ENCODE results near the gene HOGA1.
"Not testable (repeated sequence)": the region's sequence is repeated elsewhere in the genome, so short reads cannot be mapped to it uniquely, and the experiment has no call there.

Gene HOGA1

DNA sequence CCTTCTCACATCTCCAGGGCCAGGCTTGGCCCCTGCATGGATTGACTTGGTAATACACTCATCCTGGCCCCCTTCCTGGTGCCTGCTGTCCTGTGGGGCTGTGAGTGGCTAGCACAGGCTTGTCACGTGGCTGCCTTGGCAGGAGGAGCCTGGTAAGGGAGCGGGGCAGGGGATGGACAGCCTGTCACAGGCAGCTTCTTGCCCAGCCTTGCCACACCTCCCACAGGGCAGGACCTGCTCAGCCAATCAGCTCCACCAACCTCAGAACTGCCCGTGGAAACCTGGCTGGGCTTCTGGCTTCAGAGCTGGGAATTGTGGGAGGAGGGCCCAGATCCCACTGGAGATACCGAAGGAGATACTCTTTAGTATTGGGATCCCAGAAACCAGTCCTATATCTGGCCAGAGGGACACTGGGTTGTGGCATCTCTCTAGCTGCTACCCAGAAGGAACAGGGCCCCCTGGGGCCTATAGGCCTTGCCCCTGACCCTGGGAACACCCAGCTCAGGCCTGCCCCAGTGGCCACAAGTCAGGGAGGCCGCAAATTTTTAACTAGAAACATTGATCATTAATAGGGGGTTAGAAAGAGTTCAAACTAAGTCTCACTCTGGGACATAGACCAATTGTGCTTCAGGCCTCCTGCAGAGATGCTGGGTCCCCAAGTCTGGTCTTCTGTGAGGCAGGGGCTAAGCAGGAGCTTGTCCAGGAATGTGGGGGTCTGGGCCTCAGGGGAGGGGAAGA lies at the start of gene HOGA1:
HOGA1 (plus strand) TSS at position 330 of the 738 bp plus-strand sequence; CDS start at position 645, 315 bp downstream.
- no peak for FAIRE-seq

DNA sequence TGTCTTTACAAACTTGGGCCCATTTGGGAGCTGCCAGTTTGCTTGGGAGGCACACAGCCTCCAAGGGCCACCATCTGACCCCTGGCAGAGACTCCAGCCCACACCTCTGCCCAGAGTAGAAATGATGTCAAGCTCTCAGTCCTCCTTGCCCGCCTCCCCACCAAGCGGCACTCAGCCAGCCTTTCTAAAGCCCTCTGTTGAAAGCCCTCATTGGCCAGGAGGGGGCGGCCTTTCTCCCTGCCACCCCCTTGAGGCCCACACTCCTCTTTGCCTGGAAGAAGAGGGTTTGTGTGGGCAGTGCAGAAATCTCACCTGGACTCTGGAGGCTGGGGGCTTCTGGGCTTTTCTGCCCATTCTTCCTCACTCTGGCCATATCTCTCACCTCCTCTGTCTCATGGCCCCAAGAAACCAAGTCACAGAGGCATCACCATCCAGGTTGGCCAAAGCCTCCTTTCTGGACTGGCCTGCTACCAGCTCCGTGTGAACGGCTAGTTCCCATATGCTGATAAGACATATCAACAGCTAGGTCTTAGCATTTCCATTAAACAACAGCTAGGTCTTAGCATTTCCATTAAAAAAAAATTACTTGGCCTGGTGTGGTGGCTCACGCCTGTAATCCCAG lies 49.3 kb upstream of the HOGA1 start:
- FAIRE-seq = no peak

DNA sequence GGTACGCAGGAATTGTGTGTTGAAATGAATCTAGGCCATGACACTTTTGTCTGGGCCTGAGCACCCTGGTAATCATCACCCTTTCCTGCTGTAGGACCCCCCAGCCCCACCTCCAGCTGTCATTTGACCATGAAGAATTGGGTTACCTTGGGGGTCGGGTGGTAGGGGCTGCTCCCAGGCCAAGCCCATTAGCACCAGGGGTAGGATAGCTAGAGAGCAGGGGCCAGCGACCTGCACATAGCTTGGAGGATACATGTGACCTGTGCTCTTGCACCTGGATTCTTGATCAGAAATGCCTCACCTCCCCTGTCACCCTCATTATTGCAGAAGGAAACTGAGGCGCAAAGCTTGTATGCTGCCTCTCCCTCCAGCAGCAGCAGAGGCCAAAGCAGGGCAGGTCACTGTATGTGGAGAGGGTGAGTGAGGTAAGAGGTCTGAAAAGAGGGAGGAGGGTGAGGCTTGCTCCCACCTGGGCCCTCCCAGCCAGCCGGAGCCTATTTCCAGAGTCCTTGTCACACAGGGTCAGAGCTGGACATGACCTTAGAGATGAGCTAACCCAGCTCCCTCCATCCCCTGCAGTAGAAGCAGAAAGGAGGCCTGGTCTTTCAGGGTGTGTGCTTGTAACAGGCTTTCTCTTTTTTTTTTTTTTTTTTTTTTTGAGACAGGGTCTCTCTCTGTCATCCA lies 46.9 kb upstream of the HOGA1 start:
- FAIRE-seq = no peak

DNA sequence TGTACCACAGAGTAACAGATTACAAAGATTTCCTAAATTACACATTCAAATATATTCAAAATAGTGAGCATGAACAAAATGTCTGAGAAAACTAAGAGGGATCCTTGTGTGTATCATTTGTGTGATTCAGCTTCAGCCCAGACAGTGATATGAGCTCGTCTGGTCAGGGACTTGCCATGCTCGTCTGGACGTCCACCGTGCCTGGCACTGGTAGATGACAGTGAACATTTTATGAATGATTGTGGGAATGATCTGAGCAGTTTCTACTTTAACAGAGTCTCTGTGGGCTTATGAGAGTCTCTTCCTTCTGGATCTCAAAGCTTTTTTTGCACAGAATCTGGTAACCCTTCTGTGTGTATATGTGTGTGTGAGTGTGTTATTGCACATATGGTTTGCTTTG lies 45.8 kb upstream of the HOGA1 start:
- FAIRE-seq = peak; percentile 54

DNA sequence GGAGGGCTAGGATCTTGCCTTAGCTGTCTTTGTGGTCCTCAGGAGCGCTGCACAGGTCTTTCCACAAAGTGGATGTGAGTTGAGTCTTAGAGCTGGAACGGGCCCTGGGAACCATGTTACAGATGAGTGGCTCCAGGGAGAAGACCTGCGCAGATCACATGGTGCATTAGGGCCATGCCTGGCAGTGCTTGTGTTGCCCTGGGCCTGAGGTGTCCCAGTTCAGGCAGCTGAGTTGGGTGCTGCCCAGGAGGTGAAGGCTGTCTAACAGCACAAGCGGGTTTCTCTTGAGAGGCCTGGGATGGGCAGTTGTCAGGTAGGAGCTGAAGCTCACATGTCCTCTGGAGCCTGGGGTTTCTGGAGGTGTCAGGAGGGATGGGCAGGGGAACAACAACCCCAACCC lies 45.4 kb upstream of the HOGA1 start:
- FAIRE-seq = no peak

DNA sequence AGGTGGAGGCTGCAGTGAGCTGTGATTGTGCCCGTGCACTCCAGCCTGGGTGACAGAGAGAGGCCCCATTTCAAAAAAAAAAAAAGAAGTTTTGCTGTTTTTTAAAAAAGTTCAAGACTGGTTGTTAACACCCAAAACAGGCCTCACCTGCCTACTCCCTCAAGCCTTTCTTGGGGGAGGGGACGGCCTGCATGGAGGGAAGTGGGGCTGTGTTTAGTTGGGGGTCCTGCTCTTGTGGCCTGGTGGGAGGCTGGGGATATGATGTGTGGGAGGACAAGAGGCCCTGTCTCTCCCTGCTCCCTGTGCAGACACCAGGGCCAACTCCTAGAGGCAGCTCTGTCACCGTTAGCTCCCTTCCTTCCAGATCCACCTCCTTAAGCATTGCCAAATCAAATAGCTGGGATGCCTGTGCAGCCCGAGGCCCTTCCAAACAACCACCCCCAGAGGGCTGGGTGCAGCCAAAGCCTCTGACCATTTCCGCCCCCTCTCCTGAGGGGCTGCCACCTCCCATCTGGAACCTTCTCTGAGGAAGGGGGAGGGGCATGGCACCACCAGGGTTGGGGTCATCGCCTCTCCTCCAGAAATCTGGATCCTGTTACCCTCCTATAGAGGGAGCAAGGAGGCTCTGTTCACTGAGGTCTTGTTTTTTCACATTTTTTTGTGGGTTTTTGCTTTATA lies 44.5 kb upstream of the HOGA1 start:
- FAIRE-seq = no peak

DNA sequence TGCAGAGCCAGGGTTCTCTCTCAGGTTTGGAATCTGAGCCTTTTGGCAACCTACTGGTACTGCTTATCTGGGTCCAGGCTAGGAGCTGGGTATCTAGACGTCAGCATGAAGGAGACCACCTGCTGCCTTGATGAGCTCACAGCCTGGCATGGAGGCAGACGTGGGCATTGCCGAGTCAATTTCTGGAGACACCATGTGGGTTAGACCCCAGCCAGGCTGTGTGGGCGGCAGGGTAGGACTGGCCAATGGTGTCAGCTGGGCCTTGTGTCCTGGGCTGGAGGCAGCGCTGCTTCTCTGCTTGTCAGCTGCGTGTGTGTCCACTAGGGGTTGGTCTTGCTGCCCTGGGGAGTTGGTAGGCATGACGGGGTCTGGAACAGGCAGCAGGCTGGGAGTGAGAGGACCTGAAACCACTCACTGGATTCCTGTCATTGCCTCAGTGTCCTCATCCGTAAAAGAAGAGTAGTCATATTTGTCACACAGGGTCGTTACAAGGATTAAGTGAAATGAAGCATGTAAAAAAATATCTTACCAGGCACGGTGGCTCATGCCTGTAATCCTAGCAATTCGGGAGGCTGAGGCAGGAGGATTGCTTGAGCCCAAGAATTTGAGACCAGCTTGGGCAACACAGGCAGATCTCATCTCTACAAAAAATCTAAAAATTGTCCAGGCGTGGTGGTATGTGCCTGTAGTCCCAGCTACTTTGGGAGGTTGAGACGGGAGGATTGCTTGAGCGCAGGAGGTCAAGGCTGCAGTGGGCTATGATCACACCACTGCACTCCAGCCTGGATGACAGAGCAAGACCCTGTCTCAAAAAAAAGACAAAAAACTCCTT lies 43.3 kb upstream of the HOGA1 start:
- no peak for FAIRE-seq

DNA sequence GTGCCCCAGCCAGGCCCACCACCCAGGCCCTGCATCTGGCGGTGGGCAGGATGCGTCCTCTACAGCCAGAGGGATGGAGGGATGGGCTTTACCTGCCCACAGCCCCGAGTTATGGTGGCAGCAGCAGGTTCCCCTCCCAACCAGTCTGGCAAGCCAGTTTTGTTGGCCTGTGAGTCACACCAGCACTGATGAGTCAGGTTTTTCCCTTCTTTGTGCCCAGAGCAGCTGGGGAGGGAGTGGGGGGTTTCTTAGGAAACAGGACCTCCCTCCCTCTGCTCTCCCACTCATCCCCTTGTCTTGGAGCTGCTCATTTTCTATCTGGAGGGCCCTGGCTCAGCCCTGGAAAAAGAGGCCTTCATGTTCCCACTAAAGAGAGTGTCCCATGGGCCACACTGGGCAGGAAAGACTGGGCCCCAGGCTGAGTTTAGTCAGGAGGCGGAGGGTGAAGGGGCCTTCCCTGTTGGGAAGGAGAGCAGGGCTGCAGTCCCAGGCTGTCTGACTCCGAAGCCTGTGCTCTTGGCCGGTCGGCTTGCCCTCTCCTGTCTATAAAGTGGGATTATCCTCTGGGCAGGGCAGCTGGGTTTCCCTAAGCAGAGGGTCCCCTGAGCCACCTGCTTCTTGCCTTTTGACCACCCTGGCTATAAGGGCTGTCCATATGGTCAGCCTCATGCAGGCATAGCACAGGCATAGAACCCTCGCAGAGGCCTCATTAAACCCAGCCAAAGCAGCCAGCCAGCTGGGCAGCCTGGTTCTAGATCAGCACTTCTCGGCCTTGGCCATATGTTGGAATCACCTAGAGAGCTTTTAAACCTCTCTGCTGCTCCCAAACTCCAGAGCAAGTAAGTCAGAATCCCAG lies 41.8 kb upstream of the HOGA1 start:
- FAIRE-seq = no peak

DNA sequence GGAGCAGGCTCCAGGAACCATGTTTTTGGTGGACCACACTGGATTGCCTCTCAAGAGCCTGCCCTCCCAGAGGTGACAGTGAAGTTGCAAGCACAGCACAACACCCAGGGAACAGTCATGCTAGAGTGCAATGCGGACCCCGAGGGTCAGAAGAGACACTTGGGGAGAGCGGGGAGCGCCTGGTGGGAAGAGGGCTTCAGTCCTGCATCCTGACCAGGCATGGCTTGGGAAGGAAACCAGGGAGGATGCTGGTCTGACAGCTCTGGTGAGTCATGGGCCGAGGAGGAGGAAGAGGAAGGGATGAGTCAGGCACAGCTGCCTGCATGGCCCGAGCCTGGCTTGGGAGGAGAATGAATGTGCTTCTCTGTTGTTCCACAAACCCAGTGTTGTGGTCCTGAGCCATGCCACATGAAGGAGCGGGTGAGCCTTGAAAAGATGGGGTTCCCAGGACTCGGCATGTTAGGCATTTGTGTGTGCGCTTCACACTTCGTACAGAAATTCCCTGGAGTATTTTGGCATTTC lies 41.1 kb upstream of the HOGA1 start:
- FAIRE-seq = no peak

DNA sequence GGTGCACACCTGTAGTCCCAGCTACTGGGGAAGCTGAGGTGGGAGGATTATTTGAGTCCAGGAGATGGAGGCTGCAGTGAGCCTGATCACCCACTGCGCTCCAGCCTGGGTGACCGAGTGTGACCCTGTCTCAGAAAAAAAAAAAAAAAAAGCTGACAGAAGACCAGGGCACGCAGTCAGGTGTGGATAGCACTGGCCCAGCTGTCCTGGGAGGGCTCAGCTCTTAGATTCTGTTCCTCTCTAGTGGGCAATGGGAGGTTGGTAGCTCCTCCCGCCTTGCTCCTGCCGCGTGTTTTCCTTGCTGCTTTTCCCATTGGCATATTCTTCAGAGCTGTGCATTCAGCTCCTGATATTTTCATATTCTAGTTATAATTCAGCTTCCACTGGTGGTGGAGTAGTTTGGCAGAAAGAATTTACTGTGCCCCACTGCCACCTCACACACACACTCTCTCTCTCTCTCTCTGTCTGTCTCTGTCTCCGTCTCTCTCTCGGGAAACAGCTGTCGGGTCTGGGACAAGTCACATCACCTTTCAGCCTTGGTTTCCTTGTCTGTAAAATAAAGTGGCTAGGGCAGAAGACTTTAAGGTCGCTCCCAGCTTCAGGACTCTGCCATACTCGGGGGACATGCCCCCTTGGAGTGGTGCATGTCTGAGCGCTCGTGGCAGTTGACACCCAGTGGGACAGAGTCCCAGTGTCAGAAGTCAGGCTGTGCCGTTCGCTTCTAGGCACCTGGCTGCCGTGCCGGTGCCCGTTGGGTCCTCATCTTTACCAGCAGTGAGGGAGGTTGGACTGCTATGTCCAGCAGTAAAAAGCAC lies 37.5 kb upstream of the HOGA1 start:
- no peak for FAIRE-seq

DNA sequence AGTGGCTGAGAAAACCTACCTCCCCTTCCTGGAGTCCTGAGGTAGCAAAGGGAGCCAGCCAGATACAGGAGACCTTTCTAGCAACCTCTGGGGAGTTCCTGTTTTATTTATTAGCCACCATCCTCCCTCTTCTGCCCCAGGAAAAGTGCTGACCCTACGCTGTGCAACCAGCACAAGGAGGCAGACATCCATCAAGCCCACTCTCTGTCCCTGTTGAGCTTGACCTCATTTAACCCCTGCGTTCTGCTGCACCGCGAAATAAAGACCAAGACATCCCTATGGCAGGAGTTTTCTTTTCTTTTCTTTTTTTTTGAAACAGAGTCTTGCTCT lies 37.0 kb upstream of the HOGA1 start:
- no peak for FAIRE-seq

DNA sequence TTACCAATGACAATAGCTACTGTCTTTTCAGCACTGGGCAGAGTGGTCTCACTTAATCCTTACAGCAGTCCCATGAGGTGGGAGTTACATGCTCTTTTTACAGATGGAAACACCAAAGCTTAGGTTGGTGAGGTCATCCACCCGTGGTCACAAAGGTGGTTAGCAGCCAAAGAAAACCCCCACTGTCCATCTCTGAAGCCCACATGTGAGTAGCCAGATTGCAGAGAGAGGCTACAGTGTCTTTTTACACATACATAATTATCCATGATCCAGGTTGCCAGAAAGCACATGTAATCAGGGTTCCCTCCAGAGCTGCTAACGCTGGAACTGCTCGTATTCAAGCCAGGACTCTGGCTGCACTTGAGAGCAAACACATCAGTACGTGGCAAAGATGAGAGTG lies 36.2 kb upstream of the HOGA1 start:
- no peak for FAIRE-seq

DNA sequence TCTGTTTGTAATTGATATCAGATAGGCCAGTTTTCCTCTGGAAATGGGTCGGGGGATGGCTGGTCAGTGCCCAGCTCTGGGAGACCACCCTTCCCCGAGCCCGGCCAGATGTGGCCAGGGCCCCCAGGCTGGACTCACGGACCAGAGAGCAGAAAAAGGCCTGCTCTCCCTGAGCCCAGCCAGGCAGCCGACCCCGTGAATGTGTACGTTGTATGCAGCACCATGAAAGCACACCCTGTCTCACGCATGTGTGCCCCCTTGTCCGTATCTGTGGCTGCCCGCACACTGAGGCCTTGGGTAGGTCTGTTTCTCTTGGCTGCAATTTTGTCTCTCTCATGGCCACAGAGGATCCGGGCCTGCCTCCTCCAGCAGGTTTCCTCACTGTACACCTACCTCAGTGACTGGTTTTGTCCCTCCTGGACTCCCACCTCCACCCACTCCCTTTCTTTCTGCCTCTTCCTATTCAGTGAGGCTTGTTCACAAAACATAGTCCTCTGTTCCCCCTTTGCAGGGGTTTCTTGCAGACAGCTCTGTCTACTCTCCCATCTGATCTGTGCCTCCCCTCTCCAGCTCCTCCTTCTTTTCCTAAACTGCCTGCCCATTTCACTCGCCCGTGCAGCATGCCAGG lies 35.2 kb upstream of the HOGA1 start:
- no peak for FAIRE-seq

DNA sequence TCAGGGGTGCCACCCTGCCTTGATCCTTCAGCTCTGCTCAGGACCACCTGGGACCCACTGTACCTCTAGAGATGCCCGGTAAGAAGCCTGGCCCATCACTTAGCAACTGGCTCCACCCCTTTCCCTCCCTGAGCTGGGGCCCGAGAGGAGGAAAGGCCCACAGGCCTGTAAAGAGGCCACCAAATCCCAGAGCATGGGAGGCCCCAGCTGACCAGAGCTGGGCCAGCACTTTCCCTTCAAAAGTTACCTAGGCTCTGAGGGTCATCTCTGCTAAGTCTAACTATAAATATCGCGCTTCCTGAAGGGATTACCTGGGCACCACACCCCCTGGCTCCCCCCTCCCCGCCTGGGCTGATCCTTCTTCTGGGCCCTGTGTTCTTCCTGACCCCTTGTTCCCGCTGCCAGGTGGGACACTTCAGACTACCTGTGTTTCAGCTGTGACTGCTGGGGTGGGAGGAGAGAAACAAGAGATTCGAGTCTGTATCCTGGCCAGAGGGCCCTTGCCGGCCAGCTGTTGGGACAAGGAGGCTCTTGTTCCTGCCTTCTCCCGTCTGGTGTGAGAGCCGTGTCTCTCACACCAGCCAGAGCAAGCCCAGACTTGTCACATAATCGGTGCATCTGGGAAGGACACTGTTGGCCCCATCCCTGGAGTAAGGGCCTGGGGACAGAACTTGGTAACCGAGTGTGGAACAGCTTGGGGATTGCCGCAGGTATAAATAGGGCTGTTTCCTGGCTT lies 34.4 kb upstream of the HOGA1 start:
- no peak for FAIRE-seq

DNA sequence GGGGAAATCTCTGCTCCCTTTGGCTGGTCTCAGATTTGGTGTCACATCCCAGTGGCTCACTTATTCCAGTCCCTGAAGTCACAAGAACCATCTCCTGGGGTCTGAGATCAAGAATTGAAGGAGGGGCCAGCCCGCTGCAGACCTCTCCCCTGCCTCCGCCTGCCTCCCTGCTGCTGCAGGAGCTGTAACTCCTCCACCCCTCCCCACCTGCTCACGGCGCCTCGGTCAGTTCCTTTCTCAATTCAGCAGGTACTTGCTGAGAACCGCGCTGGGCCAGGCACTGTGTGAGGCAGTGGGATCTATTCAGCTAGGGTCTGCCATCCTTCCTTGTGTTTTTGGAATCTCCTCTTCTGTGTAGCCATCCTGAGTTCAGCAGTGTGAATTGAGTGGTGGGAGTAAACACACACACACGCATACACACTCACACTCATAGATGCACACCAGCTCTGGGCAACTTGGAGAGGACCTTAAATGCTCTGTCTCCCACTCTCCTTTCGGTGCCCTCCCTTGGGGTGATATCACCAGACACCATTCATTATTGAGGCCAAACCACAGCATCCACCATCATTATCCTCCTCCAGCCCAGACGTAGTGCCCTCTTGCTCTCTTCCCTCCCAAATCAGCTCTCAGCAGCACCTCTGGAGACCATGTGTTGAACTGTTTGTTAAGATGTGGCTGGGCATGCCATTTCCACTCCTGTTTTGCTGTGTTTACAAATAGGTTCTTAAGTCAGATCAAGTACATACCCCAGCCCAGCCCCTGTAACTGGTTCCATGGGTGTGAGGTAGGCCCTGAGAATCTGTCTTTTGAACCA lies 33.6 kb upstream of the HOGA1 start:
- no peak for FAIRE-seq

DNA sequence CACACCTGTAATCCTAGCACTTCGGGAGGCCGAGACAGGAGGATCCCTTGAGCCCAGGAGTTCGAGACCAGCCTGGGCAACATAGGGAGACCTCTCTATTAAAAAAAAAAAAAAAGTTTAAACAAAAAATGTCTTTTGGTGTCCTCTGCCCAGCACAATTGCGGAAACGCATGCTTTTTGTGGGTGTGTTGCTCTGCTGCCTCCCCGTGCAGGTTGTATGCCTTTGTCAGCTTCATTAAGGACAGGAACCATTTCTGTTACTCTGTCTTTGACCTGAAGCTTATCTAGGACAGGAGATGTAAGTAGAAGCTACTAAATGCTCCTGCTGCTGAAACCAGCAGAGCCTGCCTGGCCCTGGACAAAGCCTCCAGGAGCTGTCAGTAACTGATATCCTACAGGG lies 32.9 kb upstream of the HOGA1 start:
- FAIRE-seq = no peak

DNA sequence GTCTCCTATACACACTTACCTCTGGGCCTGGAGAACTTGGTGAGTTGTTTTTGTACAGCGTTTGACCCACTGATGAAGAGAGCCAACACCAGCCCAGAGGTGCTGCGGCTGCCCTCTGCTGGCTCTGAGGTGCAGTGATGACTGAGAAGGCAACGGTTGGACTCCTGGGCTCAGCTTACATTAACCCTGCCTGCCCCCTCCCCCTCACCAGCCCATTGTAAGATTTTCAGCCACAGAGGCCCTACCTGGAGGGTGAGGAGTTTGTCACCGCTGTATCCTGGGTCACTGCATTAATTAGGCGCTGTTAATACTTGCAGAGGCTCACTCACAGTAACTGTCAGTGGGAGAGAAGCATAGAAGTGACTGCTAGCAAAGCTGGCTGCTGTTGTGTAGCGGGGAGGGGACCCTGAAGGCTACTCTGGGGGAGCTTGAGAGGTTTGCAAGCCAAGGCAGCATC lies 30.6 kb upstream of the HOGA1 start:
- FAIRE-seq = peak; percentile 73

DNA sequence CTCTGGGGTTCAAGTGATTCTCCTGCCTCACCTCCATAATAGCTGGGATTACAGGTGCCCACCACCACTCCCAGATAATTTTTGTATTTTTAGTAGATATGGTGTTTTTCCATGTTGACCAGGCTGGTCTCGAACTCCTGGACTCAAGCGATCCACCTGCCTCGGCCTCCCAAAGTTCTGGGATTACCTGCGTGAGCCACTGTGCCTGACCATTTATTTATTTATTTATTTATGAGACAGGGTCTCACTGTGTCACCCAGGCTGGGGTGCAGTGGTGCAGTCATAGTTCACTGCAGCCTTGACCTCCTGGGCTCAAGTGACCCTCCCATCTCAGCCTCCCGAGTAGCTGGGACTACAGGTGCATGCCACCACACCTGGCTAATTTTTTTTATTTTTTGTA lies 29.9 kb upstream of the HOGA1 start:
- FAIRE-seq = not testable (repeated sequence)
